Stimulated activated CD8-positive, alpha-beta memory T cell treated with anti-CD3 and anti-CD28 coated beads, Interleukin-2, amount 100 ng/mL, for 1 hour (primary cell): ENCODE data around the gene ZBTB17.
"Not testable (repeated sequence)": the region's sequence is repeated elsewhere in the genome, so short reads cannot be mapped to it uniquely, and the experiment has no call there.

Experiments
- DNase-seq, 2 donors: peaks; one replicate each; pipeline ENCODE4 v3.0.0-alpha.2; 2020; ENCODE audit warnings: low read depth in 2 of 2

The ZBTB17 gene

DNA sequence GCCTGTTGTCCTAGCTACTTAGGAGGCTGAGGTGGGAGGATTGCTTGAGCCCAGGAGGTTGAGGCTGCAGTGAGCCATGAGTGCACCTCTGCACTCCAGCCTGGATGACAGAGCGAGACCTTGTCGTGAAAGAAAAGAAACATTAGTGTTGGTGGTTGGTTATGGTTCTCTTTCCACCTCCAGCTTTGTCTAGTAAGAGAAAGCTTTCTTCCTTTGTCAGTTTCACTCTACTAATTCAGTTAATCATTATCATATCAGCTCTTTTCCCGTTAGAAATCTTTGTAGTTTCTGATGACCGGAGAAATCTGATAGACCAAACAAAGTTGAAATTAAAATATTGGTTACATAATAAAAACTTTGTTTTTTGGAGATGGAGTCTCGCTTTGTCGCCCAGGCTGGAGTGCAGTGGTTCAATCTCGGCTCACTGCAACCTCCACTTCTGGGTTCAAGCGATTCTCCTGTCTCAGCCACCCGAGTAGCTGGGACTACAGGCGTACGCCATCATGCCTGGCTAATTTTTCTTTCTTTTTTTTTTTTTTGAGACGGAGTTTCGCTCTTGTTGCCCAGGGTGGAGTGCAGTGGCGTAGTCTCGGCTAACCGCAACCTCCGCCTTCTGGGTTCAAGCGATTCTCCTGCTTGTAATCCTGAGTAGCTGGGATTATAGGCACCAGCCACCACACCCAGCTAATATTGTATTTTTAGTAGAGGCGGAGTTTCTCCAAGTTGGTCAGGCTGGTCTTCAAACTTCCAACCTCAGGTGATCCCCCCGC is 78.9 kb downstream of the ZBTB17 start:
- DNase-seq: not testable (repeated sequence)

DNA sequence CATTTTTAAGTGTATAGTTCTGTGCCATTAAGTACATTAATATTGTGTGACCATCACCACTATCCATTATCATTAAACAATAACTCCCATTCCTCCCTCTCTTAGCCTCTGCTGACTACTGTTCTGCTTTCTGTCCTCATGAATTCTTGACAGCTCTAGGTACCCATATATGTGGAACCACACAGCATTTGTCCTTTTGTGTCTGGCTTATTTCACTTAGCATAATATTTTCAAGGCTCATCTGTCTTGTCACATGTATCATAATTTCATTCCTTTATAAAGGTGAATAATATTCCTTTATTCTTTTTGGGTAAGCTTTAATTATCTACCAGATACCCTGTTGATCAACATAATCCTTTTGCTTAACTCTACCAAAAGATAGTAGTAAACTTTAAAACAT is 80.7 kb downstream of the ZBTB17 start:
- DNase-seq: no peak

DNA sequence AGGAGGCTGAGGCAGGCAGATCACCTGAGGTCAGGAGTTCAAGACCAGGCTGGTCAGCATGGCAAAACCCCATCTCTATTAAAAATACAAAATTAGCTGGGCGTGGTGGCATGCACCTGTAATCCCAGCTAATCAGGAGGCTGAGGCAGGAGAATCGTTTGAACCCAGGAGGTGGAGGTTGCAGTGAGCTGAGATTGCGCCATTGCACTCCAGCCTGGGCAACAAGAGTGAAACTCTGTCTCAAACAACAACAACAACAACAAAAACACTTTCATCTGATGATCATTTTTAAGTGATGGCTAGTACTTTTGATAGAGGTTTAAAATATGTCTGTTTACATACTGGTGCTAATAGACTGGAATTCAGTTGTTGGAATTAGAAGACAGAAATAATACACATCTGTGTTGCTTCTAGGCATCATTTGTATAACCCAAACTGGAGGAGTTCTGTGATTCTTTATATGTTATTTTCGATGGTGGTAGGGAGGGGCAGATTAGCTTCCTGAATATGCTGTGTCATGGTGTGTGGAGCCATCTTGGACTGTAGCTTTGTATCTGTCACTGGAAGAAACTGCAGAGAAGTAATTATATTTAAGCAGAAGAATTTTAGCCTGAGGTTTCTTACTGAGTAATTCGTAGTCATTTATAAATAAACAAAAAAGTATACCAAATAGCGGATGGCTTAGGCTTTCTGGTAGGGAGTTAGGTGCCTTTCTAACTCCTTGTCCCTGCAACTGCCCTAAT is 82.9 kb downstream of the ZBTB17 start:
- DNase-seq: not testable (repeated sequence)
